Mucosa of gallbladder (tissue), 1 donor: Measurements from ENCODE around the gene TCF4. TPM values are rescaled to one million over a fixed set of nuclear protein-coding genes. Genes with fewer than 3 reads are reported as not detected.

Experiments used
- DNase-seq: peaks from one replicate; pipeline ENCODE4 v3.0.0-alpha.2; 2020; ENCODE audit warnings: low spot score
- total RNA-seq: library from RNA; stranded (reverse); gene quantifications from one replicate; pipeline ENCODE4 v1.2.1, GENCODE V29; 2021
- donor health status: DM: no; HTN: no; CAD: no.

Gene TCF4
- total RNA-seq, 1 donor from 2014 or later, result 44.5 TPM

DNA sequence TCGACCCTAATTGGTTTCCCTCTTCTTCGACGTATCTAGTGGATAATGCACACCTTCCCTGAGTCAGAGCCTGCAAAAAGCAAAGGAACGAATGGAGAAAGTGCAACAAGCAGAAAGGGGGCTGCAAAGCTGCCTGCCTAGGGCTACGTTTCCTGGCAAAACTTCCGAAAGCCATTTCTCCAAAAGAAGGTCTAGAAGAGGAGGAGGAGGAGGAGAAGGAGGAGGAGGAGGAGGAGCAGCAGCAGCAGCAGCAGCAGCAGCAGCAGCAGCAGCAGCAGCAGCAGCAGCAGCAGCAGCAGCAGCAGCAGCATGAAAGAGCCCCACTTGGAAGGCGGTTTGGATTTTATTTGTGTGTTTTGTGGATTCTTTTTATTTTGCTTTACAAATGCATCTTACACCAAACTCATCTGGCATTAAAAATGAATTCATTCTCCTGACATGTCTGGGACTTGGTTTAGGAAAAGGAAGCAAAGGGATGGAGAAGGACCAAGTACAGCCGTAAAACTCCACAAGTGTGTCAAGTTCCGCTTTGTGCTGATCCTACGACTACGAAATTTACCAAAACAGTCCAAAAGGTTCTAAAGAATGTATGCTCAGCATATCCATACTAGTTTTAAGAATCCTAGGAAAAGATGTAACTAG is 2.0 kb downstream of the TCF4 start:
- no peak for DNase-seq

- no peak for DNase-seq
Observed at GRCh38 chr18:55585065-55585919, 2.7 kb downstream of the TCF4 start.

GRCh38 chr18:55584201-55584600 is 3.8 kb downstream of the TCF4 start:
- DNase-seq, result no peak

GRCh38 chr18:55582325-55582724 is 5.7 kb downstream of the TCF4 start:
- DNase-seq, result no peak

- DNase-seq, result no peak
Observed at GRCh38 chr18:55579501-55580270, 8.3 kb downstream of the TCF4 start.

- no peak for DNase-seq
Observed at GRCh38 chr18:55577812-55578539, 10.0 kb downstream of the TCF4 start.

DNA sequence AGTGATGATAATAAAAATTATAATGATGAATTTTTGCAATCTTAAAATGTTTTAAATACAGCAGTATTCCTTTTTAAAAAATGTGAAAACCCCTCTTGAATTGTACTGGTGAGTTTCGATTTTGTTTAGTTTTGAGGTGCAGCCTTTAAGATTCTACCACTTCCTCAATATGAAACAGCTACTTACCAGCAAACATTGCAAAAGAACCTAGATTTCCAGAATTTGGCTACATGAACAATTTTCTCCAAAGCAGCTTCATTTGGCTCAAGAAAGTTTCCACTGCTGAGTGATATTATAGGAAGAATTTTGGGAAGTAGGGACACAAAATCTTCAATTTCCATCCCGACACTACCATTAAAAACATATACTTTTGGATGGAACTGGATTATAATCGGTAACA is 12.0 kb downstream of the TCF4 start:
- no peak for DNase-seq

- DNase-seq, result no peak
Observed at GRCh38 chr18:55575066-55575465, 12.9 kb downstream of the TCF4 start.

DNA sequence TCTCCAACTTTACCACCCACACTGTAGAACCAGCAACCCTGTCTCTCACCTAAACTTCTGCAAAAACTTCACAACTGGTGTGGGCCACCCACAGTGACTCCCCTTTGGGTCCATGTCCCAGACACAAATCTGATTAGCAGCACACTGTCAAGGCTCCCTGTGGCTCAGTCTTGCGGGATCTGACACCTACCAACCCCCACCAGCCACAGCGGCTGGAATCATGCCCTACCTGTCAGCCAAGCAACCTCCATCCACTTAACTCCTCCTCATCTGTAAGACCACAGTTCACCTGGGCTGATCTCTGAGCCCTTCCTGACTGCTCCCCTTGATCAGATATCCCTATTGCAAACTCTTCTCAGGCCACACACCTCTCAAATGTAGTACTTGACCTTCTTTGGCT is 14.6 kb downstream of the TCF4 start:
- DNase-seq, result no peak

DNA sequence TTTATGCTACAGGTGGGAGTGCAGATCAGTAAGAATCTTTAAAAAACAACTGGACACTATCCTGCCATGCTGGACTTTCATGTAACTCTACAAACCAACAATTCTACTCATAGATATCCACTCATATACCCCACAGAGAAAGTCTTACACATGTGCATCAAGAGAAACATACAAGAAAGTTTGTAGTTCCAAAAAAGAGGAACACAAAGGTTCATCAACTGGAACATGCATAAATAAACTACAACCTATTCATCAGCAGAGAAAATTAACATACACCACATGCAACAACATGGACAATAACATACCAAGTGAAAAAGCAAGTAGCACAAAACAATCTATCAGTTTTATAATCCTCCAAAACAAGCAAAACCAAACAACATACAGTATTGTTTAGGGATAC is 17.0 kb downstream of the TCF4 start:
- DNase-seq, result no peak

DNA sequence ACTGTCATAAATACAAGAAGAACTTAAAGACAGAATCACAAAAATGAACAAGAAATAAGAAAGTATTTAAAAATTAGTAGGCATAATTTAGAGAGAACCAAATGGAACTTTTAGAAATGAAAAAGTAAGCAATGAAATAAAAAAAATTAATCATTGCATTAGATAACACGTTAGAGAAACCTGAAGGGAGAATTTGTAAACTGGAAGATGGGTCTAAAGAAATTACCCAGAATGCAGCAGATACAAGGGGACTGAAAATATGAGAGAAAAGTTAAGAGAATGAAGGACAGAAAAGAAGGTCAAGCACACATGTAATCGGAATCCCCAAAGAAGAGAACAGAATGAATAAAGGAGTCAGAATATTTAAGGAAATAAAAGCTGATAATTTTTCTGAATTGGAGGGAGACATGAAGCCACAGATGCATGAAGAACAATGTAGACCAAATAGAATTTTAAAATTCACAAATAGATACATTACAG is 21.5 kb downstream of the TCF4 start:
- DNase-seq, result no peak

DNA sequence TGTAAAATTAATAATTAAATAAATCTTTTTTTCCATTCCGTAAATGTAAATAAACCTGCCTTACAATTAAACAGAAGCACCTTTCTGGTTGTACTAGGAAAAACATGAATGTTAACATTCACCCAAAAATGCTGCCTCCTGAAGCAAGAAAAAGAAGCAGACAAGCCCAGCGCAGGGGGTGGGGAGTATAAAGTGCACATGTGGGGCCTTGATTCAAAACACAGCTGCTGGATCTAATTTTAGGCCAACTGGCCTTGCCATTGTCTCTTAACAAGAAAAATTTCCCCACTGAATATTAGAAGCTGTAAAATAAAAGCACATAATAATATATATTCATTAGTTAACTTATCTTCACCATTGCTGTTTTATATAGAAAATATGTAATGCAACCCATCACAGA is 28.3 kb downstream of the TCF4 start:
- DNase-seq, result no peak

- DNase-seq, result no peak
Observed at GRCh38 chr18:55557211-55557610, 30.8 kb downstream of the TCF4 start.

GRCh38 chr18:55555395-55556027 is 32.5 kb downstream of the TCF4 start:
- DNase-seq, result no peak

GRCh38 chr18:55552526-55553189 is 35.3 kb downstream of the TCF4 start:
- no peak for DNase-seq

DNA sequence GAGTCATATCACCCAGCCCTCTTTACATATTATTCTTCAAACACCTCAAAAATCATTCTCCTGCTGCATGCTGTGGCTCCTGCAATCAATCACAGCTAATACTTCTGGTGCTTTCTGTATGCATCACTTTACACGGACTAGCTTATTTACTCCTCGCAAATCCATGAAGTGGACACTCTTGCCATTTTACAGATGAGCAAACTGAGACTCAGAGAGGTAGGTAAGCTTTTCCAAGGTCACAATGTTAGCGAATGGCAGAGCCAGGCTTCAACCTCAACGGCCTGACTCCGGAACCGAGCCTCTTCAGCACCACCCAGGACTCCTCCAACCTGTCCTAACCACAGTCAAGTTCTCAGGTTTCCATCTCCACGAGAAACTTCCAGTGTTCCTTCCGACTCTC is 36.8 kb downstream of the TCF4 start:
- no peak for DNase-seq

- no peak for DNase-seq
Observed at GRCh38 chr18:55550471-55550870, 37.5 kb downstream of the TCF4 start.

DNA sequence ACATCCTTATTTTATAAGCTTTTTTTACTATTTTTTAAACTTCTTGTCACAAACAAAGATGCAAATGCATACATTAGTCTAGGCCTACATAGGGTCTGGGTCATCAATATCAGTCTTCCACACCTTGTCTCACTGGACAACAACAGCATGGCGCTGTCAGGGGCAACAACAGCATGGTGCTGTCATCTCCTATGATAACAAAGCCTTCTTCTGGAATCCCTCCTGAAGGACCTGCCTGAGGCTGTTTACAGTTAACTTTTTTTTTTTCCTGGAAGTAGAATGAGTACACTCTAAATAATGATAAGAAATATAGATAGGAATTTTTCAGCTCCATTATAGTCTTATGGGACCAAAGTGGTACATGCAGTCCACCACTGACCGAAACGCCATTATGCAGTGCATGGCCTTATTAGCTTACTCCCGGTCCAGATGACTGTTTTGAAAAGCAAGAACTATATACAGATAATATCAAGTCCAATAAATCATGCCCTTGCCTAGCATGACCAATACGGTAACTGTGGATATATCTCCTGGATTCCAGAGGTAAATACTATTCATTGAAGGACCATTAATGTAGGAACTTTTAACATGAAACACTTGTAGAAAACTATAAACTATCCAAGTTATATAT is 38.4 kb downstream of the TCF4 start:
- DNase-seq, result no peak

- no peak for DNase-seq
Observed at GRCh38 chr18:55547705-55548056, 40.3 kb downstream of the TCF4 start.
